ENCODE measurements around the gene CYP4F22.

Gene CYP4F22

GRCh38 chr19:15538774-15539173 lies 30.4 kb downstream of the CYP4F22 start:
- no peak for DNase-seq

GRCh38 chr19:15539638-15540037 lies 31.3 kb downstream of the CYP4F22 start:
- no peak for DNase-seq

- DNase-seq, result no peak
Observed at GRCh38 chr19:15540435-15540834, 32.1 kb downstream of the CYP4F22 start.

DNA sequence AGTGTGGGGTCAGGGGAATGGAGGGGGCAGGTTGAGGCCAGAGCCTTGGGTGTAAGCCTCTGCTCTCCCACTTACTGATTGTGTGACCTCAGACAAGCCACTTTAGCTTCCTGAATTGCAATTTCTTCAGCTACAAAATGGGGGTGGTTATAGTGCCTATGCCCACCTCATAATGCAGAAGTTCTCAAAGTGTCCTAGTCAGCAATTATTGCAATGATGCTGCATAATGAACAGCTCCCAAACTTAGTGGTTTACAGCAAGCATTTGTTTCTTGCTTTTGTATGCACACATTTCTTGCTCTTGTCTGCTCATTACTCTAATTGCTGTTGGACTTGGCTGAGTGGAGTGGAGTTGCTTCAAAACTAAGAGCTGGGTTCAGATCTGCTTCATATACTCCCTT lies 36.0 kb downstream of the CYP4F22 start:
- no peak for DNase-seq

GRCh38 chr19:15544970-15545369 lies 36.6 kb downstream of the CYP4F22 start:
- DNase-seq, result no peak

DNA sequence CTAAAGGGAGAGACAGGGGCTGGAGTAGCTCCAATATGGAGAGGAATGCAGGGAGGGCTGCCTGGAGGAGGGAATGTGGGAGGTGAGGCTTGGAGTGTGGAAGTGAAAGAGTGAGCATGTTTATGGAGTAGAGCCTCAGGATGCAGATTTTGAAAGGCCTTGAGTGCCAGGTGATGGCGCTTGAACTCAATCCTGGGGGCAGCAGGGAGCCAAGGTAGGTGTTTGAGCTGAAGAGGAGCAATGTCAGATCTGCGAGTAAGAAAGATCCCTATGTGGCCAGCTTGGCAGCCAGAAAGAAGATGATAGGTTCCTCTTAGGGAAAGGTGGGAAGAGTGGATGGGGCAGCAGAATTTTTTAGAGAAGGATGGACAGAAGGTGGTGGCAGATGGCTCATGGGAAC lies 40.3 kb downstream of the CYP4F22 start:
- DNase-seq, result no peak

DNA sequence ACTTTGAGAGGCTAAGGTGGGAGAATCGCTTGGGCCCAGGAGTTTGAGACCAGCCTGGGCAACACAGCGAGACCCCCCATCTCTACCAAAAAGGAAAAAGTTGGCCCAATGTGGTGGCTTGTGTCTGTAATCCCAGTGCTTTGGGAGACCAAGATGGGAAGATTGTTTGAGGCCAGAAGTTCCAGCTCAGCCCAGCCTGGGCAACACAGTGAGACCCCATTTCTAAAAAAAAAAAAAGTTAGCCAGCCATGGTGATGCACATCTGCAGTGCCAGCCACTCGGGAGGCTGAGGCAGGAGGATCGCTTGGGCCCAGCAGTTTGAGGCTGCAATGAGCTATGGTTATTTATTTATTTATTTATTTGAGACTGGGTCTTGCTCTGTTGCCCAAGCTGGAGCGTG lies 41.3 kb downstream of the CYP4F22 start:
- DNase-seq, result no peak

DNA sequence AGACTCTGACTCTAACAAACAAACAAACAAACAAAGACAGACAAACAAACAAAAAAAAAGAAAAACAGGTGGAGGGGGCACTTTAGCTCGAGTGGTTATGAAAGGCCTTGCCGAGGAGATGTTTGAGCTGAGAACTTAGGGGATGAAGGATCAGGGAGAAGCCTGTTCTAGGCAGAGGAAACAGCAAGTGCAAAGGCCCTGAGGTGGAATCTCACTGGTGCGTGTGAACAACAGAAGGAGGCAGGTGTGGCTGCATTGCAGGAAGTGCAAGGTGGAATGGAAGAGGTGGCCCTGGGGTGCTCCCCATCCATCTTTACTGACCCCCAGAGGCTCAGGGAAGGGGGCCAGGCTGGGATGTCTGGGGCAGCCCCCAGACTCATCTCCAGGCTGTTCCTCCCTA lies 41.9 kb downstream of the CYP4F22 start:
- DNase-seq, result no peak

DNA sequence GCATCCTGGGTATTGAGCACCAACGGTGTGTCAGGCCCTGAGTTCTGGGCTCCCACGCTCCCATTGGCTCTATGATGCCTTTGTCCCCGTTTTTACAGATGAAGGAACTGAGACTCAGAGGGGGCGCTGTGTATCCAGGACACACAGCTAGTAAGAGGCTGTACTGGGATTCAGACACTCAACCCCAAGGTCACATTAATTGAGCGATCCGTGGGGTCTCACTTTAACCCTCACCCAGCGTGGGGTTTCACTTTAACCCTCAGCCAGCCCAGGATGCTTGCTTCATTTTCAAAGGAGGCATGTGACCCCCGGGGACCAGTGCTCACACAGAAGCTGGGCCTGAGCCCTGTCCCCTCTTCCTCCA lies 42.6 kb downstream of the CYP4F22 start:
- DNase-seq, result no peak

- DNase-seq, result peak; percentile 58
Observed at GRCh38 chr19:15551293-15552004, 43.1 kb downstream of the CYP4F22 start.

DNA sequence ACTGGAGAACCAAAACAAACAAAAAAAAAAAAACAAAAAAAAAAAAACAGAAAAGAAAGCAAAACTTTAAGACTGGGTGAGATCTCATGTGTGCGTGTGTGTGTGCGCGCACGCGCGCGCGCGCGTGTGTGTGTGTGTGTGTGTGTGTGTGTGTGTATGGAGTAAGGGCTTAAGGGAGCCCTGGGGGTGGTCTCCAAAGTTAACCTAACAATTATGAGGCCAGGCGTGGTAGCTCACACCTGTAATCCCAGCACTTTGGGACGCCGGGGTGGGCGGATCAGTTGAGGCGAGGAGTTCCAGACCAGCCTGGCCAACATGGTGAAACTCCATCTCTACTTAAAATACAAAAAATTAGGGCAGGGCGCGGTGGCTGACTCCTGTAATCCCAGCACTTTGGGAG lies 46.7 kb downstream of the CYP4F22 start:
- DNase-seq, result no peak

- peak; percentile 99 for DNase-seq
Observed at GRCh38 chr19:15555759-15556633, 47.7 kb downstream of the CYP4F22 start.

DNA sequence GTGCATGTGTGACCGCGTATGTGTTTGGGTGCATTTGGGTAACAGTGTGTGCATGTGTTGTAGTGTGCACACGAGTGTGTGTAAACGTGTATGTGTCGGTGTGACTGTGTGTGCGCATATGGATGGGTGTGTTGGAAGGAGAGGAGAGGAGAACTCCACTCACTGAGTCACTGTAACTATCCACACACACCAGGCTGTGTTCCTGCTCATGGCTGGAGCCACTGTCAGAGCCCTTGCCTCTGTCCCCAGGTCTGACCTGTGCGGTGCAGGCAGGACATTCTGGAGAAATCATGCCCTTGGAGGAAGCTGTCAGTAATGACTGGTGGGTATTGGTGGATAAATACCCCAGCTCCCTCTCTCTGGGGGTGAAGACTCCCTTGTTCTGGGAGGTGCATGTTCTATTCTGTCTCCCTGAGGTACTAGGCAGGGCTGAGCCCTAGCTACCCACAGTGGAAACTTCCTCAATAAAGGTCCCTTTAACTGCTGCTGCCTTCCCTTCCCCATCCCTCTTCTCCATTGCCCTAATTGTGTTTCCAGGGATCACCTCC lies 48.4 kb downstream of the CYP4F22 start:
- no peak for DNase-seq

DNA sequence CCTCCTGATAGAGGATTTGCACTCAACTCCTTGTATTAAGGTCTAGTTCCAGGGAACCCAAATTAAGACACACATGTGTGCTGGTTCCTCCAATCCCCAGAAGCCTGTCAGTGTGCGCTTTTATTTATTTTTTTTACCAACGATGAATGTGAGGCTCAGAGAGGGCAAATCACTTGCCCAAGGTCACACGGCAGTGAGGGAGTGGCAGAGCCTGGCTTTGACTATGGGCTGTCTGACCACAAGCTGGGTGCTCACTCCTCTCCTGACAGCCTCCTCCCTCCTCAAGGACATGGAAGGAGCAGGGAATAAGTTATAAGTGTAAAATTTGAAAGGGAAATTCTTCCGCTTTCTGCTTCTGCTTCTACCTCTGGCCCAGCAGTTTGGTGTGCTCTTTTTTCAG lies 48.9 kb downstream of the CYP4F22 start:
- no peak for DNase-seq

DNA sequence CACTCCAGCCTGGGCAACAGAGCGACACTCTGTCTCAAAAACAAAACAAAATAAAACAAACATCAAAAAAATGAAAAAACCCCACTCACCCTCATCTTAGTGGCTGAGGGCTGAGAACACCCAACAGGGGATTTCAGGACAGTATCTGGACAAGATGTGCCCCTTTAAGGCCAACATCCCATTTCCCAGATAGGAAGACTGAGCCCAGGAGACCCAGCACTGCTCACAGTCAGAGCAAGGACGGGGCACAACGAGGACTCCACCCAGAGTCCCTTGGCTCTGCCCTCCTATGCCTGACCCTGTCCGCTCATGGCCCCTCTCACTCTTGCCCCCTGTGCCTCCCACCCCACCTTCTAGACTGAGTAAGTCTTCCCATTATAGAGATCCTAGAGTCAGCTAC lies 53.8 kb downstream of the CYP4F22 start:
- DNase-seq, result no peak

GRCh38 chr19:15562861-15563260 lies 54.5 kb downstream of the CYP4F22 start:
- DNase-seq, result peak; percentile 94

DNA sequence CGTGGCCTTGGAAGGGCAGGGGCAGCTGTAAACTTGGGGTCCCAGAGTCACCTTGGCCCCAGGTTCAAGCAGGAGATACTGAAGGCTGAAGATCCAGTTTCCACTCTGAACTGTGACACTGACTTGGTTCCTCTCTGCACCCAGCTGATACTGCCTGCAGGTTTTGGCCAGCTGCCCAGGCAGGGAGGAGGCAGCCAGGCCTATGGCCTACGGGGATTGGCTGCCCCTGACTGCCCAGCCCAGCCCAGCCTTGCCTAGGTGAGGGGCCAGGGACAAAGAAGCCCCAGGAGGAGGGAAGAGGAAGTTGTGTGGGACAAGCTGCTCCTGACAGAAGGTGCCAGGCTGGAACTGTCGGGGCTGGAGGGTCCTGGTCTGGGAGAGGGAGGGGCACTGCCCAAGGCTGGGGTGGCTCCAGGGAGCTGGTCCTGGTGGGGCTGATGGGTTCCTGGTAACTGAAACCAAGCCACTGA lies 55.0 kb downstream of the CYP4F22 start:
- DNase-seq, result peak; percentile 75

DNA sequence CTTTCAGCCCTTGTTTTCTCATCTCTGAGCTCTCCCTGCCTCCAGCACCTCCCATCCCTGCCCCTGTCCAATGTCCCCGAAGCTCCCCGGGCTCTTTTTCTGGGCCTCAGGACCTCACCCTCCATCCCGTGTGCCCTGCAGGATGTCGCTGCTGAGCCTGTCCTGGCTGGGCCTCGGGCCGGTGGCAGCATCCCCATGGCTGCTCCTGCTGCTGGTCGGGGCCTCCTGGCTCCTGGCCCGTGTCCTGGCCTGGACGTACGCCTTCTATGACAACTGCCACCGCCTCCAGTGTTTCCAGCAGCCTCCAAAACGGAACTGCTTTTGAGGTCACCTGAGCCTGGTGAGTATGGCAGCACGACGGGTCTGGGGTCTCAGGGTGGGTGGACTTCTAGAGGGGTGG lies 55.6 kb downstream of the CYP4F22 start:
- DNase-seq, result no peak

DNA sequence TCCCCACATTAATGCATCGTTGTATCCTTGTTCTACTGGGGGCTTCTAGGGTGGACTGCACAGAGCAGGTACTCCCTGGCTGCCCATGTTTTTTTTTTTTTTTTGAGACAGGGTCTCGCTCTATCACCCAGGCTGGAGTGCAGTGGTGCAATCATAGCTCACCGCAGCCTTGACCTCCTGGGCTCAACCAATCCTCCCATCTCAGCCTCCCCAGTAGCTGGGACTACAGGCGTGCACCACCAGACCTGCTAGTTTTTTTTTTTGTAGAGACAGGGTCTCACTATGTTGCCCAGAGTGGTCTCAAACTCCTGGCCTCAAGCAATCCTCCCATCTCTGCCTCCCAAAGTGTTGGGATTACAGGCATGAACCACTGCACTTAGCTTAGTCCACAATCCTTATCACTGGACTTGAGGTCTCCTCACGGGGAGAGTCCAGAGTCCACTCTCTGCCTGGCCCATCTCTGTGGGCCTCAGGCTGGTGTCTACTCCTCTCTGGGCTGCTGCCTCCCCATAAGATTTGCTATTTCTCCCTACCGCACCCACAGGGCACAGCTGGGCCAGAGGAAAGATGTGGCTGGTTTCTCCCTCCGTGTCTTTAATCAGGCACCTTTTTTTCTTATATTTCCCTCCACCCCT lies 56.3 kb downstream of the CYP4F22 start:
- no peak for DNase-seq

DNA sequence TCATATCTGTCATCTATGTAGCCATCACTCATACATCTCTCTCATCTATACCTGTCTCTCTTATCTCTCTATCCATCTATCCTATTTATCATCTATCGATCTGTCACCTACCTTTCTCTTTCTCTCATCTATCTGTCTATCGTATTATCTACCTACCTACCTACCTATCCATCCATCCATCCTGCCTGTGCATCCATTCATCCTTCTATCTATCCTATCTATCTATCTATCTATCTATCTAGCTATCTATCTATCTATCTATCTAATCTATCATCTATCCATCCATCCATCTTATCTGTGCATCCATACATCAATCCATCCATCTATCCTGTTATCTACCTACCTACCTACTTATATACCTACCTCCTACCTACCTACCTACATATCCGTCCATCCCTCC lies 62.1 kb downstream of the CYP4F22 start:
- DNase-seq, result no peak

DNA sequence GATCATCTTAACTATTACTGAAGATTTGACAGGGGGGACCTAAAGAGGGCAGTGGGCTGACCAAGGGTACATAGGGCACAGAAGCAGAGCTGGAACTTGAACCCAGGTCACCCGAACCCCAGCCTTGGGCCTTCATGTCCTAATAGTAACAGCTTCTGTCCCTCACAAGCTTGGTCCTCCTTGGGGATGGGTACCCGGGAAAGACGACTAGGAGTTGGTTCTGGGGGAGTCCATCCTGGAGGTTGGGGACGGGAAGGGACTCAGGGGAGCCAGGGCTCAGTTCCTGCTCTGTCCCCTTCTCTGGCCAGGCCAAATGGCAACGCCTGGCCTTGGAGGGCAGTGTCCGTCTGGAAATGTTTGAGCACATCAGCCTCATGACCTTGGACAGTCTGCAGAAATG lies 67.1 kb downstream of the CYP4F22 start:
- no peak for DNase-seq

DNA sequence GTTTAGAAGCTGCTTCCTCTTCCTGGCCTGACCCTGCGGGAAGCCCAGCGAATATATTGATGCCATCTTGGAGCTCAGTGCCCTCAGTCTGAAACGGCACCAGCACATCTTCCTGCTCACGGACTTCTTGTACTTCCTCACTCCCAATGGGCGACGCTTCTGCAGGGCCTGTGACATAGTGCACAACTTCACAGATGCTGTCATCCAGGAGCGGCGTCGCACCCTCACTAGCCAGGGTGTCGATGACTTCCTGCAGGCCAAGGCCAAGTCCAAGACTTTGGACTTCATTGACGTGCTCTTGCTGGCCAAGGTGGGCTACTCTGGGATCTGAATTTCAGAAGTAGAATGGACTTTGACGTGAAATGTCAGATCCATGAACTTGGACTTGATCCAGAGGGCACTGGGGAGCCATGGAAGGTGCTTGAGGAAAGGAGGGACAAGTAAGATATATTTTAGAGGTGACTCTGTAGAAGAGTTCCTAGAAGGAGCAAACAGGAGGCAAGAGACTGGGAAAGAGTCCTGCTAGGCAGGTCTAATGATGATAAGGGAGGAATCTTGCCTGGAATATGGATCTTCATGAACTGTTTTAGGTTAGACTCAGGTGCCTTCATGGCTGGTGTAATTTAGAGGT lies 68.3 kb downstream of the CYP4F22 start:
- DNase-seq, result no peak

- no peak for DNase-seq
Observed at GRCh38 chr19:15577184-15577771, 69.0 kb downstream of the CYP4F22 start.
